Upper lobe of left lung (tissue), 6 donors: Measurements from ENCODE around the gene ADCY4. TPM values are rescaled to one million over a fixed set of nuclear protein-coding genes. Genes with fewer than 3 reads are reported as not detected.
A peak's percentile ranks its signal among the peaks of the same experiment; 100 is the strongest.
"Not testable (repeated sequence)": the region's sequence is repeated elsewhere in the genome, so short reads cannot be mapped to it uniquely, and the experiment has no call there.

Source experiments
- ATAC-seq, 2 donors: fragments of 200-7000 bp; cut with Tn5 transposase; one replicate each; pipeline ENCODE4 v1.9.1; 2022; ENCODE audit warnings: mild to moderate bottlenecking in 2 of 2, moderate library complexity in 2 of 2; ENCODE audit not compliant: low FRiP score in 2 of 2
- DNase-seq, 2 donors: peaks; one replicate each; pipeline ENCODE4 v3.0.0-alpha.2; 2019 to 2020
- H3K27ac ChIP-seq, 4 donors: fragments of 200-600 bp; sonication (generic); one replicate each; pipeline ENCODE4 v1.5.1; 2016 to 2019
- H3K27me3 ChIP-seq, 4 donors: fragments of 200-600 bp; sonication (generic); one replicate each; pipeline ENCODE4 v1.5.1; 2017 to 2019
- H3K36me3 ChIP-seq, 4 donors: fragments of 200-600 bp; sonication (generic); one replicate each; pipeline ENCODE4 v1.5.1; 2016 to 2019
- H3K4me1 ChIP-seq, 4 donors: fragments of 200-600 bp; sonication (generic); one replicate each; pipeline ENCODE4 v1.5.1; 2018 to 2019
- H3K4me3 ChIP-seq, 4 donors: fragments of 200-600 bp; sonication (generic); one replicate each; pipeline ENCODE4 v1.5.1; 2017 to 2019; ENCODE audit warnings: mild to moderate bottlenecking in 2 of 4, moderate library complexity in 1 of 4
- H3K9me3 ChIP-seq, 4 donors: fragments of 200-600 bp; sonication (generic); one replicate each; pipeline ENCODE4 v1.5.1; 2018 to 2019
- CTCF ChIP-seq, 6 experiments: fragments of 450-650 bp in 4 of 6; fragments of 200-600 bp in 2 of 6; sonication (generic) in 2 of 6; IDR thresholded peaks; one replicate each; pipeline ENCODE4 v1.5.1; 2016 to 2019; ENCODE audit warnings: antibody characterized with exemption in 6 of 6
- EP300 ChIP-seq, 4 donors: sonication (generic); formaldehyde crosslinking; IDR thresholded peaks; one replicate each; pipeline ENCODE4 v1.5.1; 2017; ENCODE audit warnings: antibody characterized with exemption in 4 of 4, control low read depth in 2 of 4
- POLR2A ChIP-seq, 4 donors: fragments of 450-650 bp; IDR thresholded peaks; one replicate each; pipeline ENCODE4 v1.5.1; 2016 to 2017; ENCODE audit warnings: antibody characterized with exemption in 4 of 4, mild to moderate bottlenecking in 2 of 4
- POLR2AphosphoS5 ChIP-seq, 2 donors: sonication (generic); formaldehyde crosslinking; IDR thresholded peaks; one replicate each; pipeline ENCODE4 v1.5.1; 2017; ENCODE audit warnings: antibody characterized with exemption in 2 of 2
- WGBS, 2 donors: methylation state at CpG; one replicate each; pipeline ENCODE4 v1.1.5; 2017 to 2018; 5-methylcytosine and 5-hydroxymethylcytosine counted together
- total RNA-seq, 6 donors: library from RNA; depleted of rRNA in 4 of 6; stranded (reverse); fragments of >200 nt in 4 of 6; gene quantifications; one replicate each; pipeline versions ENCODE4 v1.1.0 to v1.2.1, GENCODE V29; 2016 to 2021
- donor health status: DM: no; HTN: no; CAD: no; lungs with moderate emphysema.
- donor health status: DM: no; HTN: yes; CAD: no; lungs with severe emphysema.

ADCY4 gene
- total RNA-seq, 6 donors from 2014 or later, result 22.4 to 159 (median 43.7) TPM

GRCh38 chr14:24356208-24356607 lies 21.3 kb upstream of the ADCY4 start:
- DNase-seq, result no peak
- no peak overlapping the region for H3K4me3 ChIP-seq
- TF ChIP-seq CTCF (IDR thresholded peaks at IDR 0.05), result no peak
- no peak for TF ChIP-seq POLR2A (IDR thresholded peaks at IDR 0.05)
- TF ChIP-seq EP300 (IDR thresholded peaks at IDR 0.05), result no peak
- TF ChIP-seq POLR2AphosphoS5 (IDR thresholded peaks at IDR 0.05), result no peak
- H3K36me3 ChIP-seq, result no peaks in the 10 kb centered on the region
- H3K4me1 ChIP-seq, result peaks cover 7 to 26% (median 13%) of the 10 kb centered on the region in 4 donors
- no peak for ATAC-seq
- H3K27me3 ChIP-seq, result no peaks in the 10 kb centered on the region
- no peak overlapping the region for H3K27ac ChIP-seq
- 77 to 94% methylated on average over 4 of the region's 4 CpGs for WGBS, 2 donors
- H3K9me3 ChIP-seq, result no peaks in the 10 kb centered on the region

GRCh38 chr14:24355009-24355408 lies 20.1 kb upstream of the ADCY4 start:
- ATAC-seq, result no peak
- 54% methylated on average over 7 of the region's 7 CpGs for WGBS, 2 donors
- H3K27me3 ChIP-seq, result no peaks in the 10 kb centered on the region
- peaks cover 8 to 26% (median 14%) of the 10 kb centered on the region in 4 donors for H3K4me1 ChIP-seq
- H3K36me3 ChIP-seq, result no peaks in the 10 kb centered on the region
- DNase-seq, result no peak
- no peak overlapping the region for H3K4me3 ChIP-seq
- no peaks in the 10 kb centered on the region for H3K9me3 ChIP-seq
- no peak overlapping the region for H3K27ac ChIP-seq
- TF ChIP-seq POLR2AphosphoS5 (IDR thresholded peaks at IDR 0.05) (no peak), POLR2A (IDR thresholded peaks at IDR 0.05) (no peak), CTCF (IDR thresholded peaks at IDR 0.05) (no peak), EP300 (IDR thresholded peaks at IDR 0.05) (no peak)

- DNase-seq, H3K9me3 ChIP-seq, ATAC-seq, H3K27me3 ChIP-seq, H3K36me3 ChIP-seq, H3K4me3 ChIP-seq: not testable (repeated sequence)
- Histone ChIP-seq H3K4me1 (peaks cover 8 to 26% (median 14%) of the 10 kb centered on the region in 4 donors), H3K27ac (peak overlapping the region in 3 of 4 donors; percentile 13 to 24 (median 18))
- WGBS, 2 donors, result 90 to 91% methylated on average over 3 of the region's 3 CpGs
Measured at GRCh38 chr14:24354482-24354825, 19.6 kb upstream of the ADCY4 start.

- no peak for TF ChIP-seq EP300 (IDR thresholded peaks at IDR 0.05)
- 77 to 80% methylated on average over 5 of the region's 5 CpGs for WGBS, 2 donors
- Histone ChIP-seq H3K27me3 (no peaks in the 10 kb centered on the region), H3K9me3 (no peaks in the 10 kb centered on the region), H3K4me3 (no peak overlapping the region), H3K27ac (peak overlapping the region in 2 of 4 donors; percentile 18 to 24), H3K4me1 (peaks cover 8 to 26% (median 14%) of the 10 kb centered on the region in 4 donors), H3K36me3 (no peaks in the 10 kb centered on the region)
- DNase-seq (no peak), ATAC-seq (peak in 1 of 2 donors; percentile 41)
Measured at GRCh38 chr14:24353559-24354481, 18.9 kb upstream of the ADCY4 start.

GRCh38 chr14:24351517-24351916 lies 16.6 kb upstream of the ADCY4 start:
- Histone ChIP-seq H3K27ac (peak overlapping the region in 3 of 4 donors; percentile 16 to 69 (median 48)), H3K36me3 (no peaks in the 10 kb centered on the region), H3K4me3 (no peak overlapping the region), H3K9me3 (no peaks in the 10 kb centered on the region), H3K4me1 (peaks cover 8 to 26% (median 16%) of the 10 kb centered on the region in 4 donors), H3K27me3 (no peaks in the 10 kb centered on the region)
- TF ChIP-seq POLR2A (IDR thresholded peaks at IDR 0.05) (no peak), POLR2AphosphoS5 (IDR thresholded peaks at IDR 0.05) (no peak), EP300 (IDR thresholded peaks at IDR 0.05) (no peak), CTCF (IDR thresholded peaks at IDR 0.05) (no peak)
- DNase-seq (no peak), ATAC-seq (peak; percentile 32 to 68)
- 14 to 21% methylated on average over 3 to 4 of the region's 4 CpGs for WGBS, 2 donors
